ENCODE data around the gene SUMO3. TPM values are rescaled to one million over a fixed set of nuclear protein-coding genes. Genes with fewer than 3 reads are reported as not detected.

The SUMO3 gene
- total RNA-seq, 1 experiment from 2014 or later: 70.3 TPM

DNA sequence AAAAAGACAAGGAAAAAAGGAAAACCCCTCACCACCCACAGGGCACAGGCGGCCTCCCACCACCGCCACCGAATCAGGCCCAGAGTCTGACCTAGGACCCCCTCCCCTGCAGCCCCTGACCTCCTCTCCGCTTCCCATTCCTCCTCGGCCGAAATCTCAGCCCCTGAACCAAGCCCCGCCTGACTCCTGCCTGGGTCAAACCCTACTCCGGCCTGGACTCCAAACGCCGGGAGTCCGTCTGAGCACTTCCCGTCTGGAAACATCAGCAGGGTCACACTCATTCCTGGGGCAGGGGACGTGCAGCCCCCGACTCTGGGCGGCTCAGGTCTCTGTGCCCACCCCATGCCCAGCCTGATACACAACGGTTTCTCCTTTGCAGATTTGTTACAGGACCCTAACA is 26.4 kb upstream of the SUMO3 start:
- Histone ChIP-seq H3K4me1 (ENCODE audit: low read length) (no peaks in the 10 kb centered on the region), H2AFZ (ENCODE audit: low read length) (no peak overlapping the region), H3K27ac (ENCODE audit: low read length) (no peak overlapping the region), H3K4me2 (ENCODE audit: low read depth, low read length, poor library complexity, severe bottlenecking) (no peak overlapping the region), H4K20me1 (ENCODE audit: insufficient read depth, low read depth, low read length) (no peaks in the 10 kb centered on the region), H3K79me2 (ENCODE audit: low read length) (no peaks in the 10 kb centered on the region), H3K27me3 (ENCODE audit: low read length) (no peaks in the 10 kb centered on the region), H3K36me3 (ENCODE audit: insufficient read depth, low read length) (peaks cover under 1% of the 10 kb centered on the region; the same call in 1 of the 2 replicates), H3K9me3 (ENCODE audit: low read length) (no peaks in the 10 kb centered on the region), H3K4me3 (ENCODE audit: low read length) (no peak overlapping the region), H3K9ac (ENCODE audit: low read length) (no peak overlapping the region), H3K9me2 (replicated peaks; ENCODE audit: insufficient read depth, low read length) (no peaks in the 10 kb centered on the region)
- DNase-seq: no peak

DNA sequence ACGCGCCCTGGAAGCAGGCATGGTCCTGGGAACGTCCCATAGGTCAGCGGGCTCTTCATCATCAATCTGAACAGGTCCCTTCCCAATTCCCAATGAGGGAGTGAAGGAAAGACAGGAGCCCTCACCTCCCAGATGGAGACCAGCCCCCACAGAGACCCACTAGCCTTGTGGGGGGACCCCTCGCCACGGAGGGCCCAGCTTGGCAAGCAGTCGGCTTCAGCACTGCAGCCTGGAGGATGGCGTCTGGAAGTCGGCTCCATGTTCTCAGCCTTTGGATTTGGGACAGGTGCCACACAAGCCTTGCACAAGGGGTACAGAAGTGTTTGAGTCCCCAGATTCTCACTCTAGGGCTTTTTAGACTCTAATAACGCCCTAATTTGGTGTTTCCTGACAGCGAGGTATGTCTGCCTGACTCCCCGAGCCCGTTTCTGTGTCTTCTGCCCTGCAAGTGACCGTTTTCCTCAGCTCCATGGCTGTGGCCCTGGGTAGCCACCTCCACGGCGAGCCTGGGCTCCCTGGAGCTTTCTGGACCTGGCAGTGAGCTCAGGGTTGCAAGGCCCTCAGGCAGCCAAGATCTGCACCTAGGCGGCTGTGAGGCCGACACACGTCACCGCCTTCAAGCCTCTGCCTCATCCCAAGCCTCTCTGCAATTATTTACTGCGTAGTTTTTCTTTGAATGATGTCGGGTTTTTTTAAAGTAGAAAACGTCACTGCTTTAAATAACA is 25.0 kb upstream of the SUMO3 start:
- H3K4me2 ChIP-seq (ENCODE audit: low read depth, low read length, poor library complexity, severe bottlenecking): no peak overlapping the region
- H3K9me3 ChIP-seq (ENCODE audit: low read length): no peaks in the 10 kb centered on the region

DNA sequence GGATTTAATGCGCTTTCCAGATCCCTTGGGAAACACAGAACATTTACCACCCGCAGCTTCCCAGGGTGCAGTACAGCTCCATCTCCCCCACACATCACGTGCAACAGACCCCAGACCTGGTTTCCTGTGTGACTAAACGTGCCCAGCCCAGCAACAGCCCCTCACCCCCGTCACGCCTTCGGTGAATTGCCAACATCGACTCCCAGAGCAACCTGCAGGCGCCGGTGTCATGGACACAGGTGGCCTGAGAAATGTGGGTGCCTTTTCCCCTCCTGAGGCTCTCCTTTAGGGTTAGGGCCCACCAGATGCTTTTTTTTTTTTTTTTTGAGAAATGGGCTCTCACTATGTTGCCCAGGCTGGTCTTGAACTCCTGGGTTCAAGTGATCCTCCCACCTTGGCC is 24.2 kb upstream of the SUMO3 start:
- H2AFZ ChIP-seq (ENCODE audit: low read length): no peak overlapping the region
- H4K20me1 ChIP-seq (ENCODE audit: insufficient read depth, low read depth, low read length): no peaks in the 10 kb centered on the region
- no peaks in the 10 kb centered on the region for H3K27me3 ChIP-seq (ENCODE audit: low read length)
- no peaks in the 10 kb centered on the region for H3K79me2 ChIP-seq (ENCODE audit: low read length)
- DNase-seq: no peak
- H3K36me3 ChIP-seq (ENCODE audit: insufficient read depth, low read length): no peaks in the 10 kb centered on the region
- no peak overlapping the region for H3K4me2 ChIP-seq (ENCODE audit: low read depth, low read length, poor library complexity, severe bottlenecking)
- no peak overlapping the region for H3K4me3 ChIP-seq (ENCODE audit: low read length)
- no peaks in the 10 kb centered on the region for H3K9me3 ChIP-seq (ENCODE audit: low read length)
- no peak overlapping the region for H3K27ac ChIP-seq (ENCODE audit: low read length)
- no peaks in the 10 kb centered on the region for H3K4me1 ChIP-seq (ENCODE audit: low read length)
- H3K9ac ChIP-seq (ENCODE audit: low read length): no peak overlapping the region
- H3K9me2 ChIP-seq (replicated peaks; ENCODE audit: insufficient read depth, low read length): no peaks in the 10 kb centered on the region

More for the DNA sequence above, 25.0 kb upstream of the SUMO3 start:
- Histone ChIP-seq H3K4me3 (ENCODE audit: low read length) (no peak overlapping the region), H3K27ac (ENCODE audit: low read length) (no peak overlapping the region), H3K4me1 (ENCODE audit: low read length) (no peaks in the 10 kb centered on the region), H3K36me3 (ENCODE audit: insufficient read depth, low read length) (no peaks in the 10 kb centered on the region), H3K79me2 (ENCODE audit: low read length) (no peaks in the 10 kb centered on the region), H4K20me1 (ENCODE audit: insufficient read depth, low read depth, low read length) (no peaks in the 10 kb centered on the region), H2AFZ (ENCODE audit: low read length) (no peak overlapping the region), H3K9me2 (replicated peaks; ENCODE audit: insufficient read depth, low read length) (no peaks in the 10 kb centered on the region), H3K9ac (ENCODE audit: low read length) (no peak overlapping the region), H3K27me3 (ENCODE audit: low read length) (no peaks in the 10 kb centered on the region)
- no peak for DNase-seq

DNA sequence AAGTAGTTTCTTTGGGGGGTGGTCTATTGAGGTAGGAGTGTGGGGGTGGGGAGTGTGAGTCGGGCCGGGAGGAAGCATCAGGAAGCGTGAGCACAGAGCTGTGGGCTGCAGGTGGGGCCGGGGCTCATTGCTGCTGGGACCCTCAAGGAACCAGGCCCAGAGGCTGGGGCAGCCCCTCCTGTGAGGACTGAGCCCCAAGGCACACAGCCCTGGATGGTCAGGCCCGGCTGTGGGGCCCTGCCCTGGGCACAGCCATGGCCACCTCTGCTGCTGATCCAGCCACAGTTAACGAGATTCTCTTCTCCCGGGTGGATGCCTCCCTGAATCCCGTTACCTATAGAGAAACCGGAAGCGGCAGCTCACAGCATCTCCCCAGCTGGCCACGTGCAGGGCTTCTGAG is 22.9 kb upstream of the SUMO3 start:
- Histone ChIP-seq H3K9ac (ENCODE audit: low read length) (no peak overlapping the region), H3K36me3 (ENCODE audit: insufficient read depth, low read length) (no peaks in the 10 kb centered on the region), H3K27ac (ENCODE audit: low read length) (no peak overlapping the region), H3K4me3 (ENCODE audit: low read length) (no peak overlapping the region), H4K20me1 (ENCODE audit: insufficient read depth, low read depth, low read length) (no peaks in the 10 kb centered on the region), H3K9me2 (replicated peaks; ENCODE audit: insufficient read depth, low read length) (no peaks in the 10 kb centered on the region), H3K79me2 (ENCODE audit: low read length) (no peaks in the 10 kb centered on the region), H3K4me2 (ENCODE audit: low read depth, low read length, poor library complexity, severe bottlenecking) (no peak overlapping the region), H3K4me1 (ENCODE audit: low read length) (no peaks in the 10 kb centered on the region), H3K9me3 (ENCODE audit: low read length) (no peaks in the 10 kb centered on the region), H3K27me3 (ENCODE audit: low read length) (no peaks in the 10 kb centered on the region), H2AFZ (ENCODE audit: low read length) (no peak overlapping the region)
- no peak for DNase-seq

DNA sequence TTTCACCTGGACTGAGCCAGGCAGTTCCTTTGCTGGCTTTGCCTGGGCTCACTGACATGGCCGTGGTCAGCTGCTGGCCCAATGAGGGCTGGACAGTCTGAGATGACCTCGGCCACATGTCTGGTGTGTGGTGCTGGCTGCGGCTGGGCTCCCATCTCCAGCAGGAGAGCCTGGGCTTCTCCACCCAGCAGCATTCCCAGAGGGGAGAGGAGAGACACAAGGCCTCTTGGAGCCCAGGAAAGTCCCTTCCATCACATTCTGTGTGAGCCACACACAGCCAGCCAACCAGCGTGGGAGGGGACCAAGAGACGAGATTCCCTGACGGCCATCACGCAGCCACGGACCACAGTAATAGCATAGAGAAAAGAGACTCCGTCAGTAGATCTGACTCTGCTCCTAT is 21.1 kb upstream of the SUMO3 start:
- no peaks in the 10 kb centered on the region for H3K79me2 ChIP-seq (ENCODE audit: low read length)
- H3K4me2 ChIP-seq (ENCODE audit: low read depth, low read length, poor library complexity, severe bottlenecking): no peak overlapping the region
- no peak overlapping the region for H3K27ac ChIP-seq (ENCODE audit: low read length)
- H3K27me3 ChIP-seq (ENCODE audit: low read length): no peaks in the 10 kb centered on the region
- H3K9me2 ChIP-seq (replicated peaks; ENCODE audit: insufficient read depth, low read length): no peaks in the 10 kb centered on the region
- no peak overlapping the region for H2AFZ ChIP-seq (ENCODE audit: low read length)
- no peak overlapping the region for H3K9ac ChIP-seq (ENCODE audit: low read length)
- H3K4me1 ChIP-seq (ENCODE audit: low read length): no peaks in the 10 kb centered on the region
- no peak overlapping the region for H3K4me3 ChIP-seq (ENCODE audit: low read length)
- no peaks in the 10 kb centered on the region for H3K9me3 ChIP-seq (ENCODE audit: low read length)
- DNase-seq: no peak
- no peaks in the 10 kb centered on the region for H3K36me3 ChIP-seq (ENCODE audit: insufficient read depth, low read length)
- no peaks in the 10 kb centered on the region for H4K20me1 ChIP-seq (ENCODE audit: insufficient read depth, low read depth, low read length)

DNA sequence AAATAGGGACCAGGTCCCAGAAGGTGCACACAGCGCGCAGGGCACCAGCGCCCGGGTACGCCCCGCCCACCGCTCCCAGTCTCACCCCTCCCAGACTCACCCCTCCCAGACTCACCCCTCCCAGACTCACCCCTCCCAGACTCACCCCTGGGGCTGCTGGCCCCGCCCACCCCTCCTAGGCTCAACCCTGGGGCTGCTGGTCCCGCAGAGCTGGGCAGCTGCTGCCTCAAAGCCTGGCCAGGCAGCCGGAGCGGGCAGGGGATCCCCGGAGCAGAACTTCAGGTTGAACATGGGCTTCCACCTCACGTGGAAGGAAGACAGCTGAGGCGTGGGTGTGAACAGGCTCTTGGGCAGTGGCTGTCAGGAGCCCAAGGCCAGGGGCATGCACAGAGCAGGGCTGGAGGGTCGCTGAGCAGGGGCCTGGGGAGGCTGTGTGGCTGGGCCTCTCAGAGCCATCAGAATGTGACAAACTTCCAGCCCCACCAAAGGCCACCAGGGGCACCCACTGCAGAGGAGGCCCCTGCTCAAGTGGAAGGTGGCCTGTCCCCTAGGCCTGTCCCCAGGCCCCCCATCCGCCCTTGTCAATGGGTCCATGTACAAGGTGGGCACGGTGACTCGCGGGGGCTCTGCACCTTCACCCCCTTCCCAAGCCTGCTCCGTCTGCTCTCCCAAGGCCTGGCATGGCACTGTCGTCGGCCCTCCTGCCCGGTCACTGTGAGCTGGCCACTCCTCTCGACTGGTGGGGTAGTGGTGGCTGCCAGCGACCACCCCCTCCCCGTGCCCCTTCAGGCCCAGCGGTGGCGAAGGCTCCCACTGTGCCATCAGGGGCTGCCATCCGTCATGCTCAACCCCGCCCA is 20.4 kb upstream of the SUMO3 start:
- no peaks in the 10 kb centered on the region for H3K9me3 ChIP-seq (ENCODE audit: low read length)
- no peak overlapping the region for H3K27ac ChIP-seq (ENCODE audit: low read length)
- H3K79me2 ChIP-seq (ENCODE audit: low read length): no peaks in the 10 kb centered on the region
- no peaks in the 10 kb centered on the region for H4K20me1 ChIP-seq (ENCODE audit: insufficient read depth, low read depth, low read length)
- H2AFZ ChIP-seq (ENCODE audit: low read length): no peak overlapping the region
- no peak for DNase-seq
- H3K9ac ChIP-seq (ENCODE audit: low read length): no peak overlapping the region
- no peaks in the 10 kb centered on the region for H3K9me2 ChIP-seq (replicated peaks; ENCODE audit: insufficient read depth, low read length)
- H3K4me2 ChIP-seq (ENCODE audit: low read depth, low read length, poor library complexity, severe bottlenecking): no peak overlapping the region
- no peaks in the 10 kb centered on the region for H3K36me3 ChIP-seq (ENCODE audit: insufficient read depth, low read length)
- H3K27me3 ChIP-seq (ENCODE audit: low read length): no peaks in the 10 kb centered on the region
- no peaks in the 10 kb centered on the region for H3K4me1 ChIP-seq (ENCODE audit: low read length)
- no peak overlapping the region for H3K4me3 ChIP-seq (ENCODE audit: low read length)

DNA sequence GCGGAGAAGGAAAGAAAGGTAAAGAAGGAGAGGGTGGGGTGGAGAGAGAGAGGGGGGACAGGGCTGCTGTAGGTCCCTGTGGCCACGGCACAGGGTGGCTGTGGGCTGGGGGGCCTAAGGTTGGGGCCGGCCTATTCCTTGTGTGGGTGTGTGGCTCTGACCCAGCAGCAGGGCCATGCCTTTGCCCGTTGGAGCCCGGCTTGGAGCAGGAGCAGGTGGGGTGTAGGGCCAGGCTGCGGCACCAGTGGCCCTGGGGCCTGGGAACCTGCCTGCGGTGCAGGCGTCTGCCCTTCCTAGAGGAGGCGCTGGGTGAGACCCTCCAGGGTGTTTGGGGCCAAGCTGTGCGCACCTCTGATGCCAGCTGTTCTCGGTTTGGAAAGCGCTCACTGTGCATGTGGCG is 19.7 kb upstream of the SUMO3 start:
- DNase-seq: no peak
- Histone ChIP-seq H3K4me2 (ENCODE audit: low read depth, low read length, poor library complexity, severe bottlenecking) (no peak overlapping the region), H3K36me3 (ENCODE audit: insufficient read depth, low read length) (no peaks in the 10 kb centered on the region), H2AFZ (ENCODE audit: low read length) (no peak overlapping the region), H3K9ac (ENCODE audit: low read length) (no peak overlapping the region), H3K79me2 (ENCODE audit: low read length) (no peaks in the 10 kb centered on the region), H3K4me1 (ENCODE audit: low read length) (no peaks in the 10 kb centered on the region), H3K27me3 (ENCODE audit: low read length) (no peaks in the 10 kb centered on the region), H3K4me3 (ENCODE audit: low read length) (no peak overlapping the region), H3K27ac (ENCODE audit: low read length) (no peak overlapping the region), H3K9me3 (ENCODE audit: low read length) (no peaks in the 10 kb centered on the region), H3K9me2 (replicated peaks; ENCODE audit: insufficient read depth, low read length) (no peaks in the 10 kb centered on the region), H4K20me1 (ENCODE audit: insufficient read depth, low read depth, low read length) (no peaks in the 10 kb centered on the region)

DNA sequence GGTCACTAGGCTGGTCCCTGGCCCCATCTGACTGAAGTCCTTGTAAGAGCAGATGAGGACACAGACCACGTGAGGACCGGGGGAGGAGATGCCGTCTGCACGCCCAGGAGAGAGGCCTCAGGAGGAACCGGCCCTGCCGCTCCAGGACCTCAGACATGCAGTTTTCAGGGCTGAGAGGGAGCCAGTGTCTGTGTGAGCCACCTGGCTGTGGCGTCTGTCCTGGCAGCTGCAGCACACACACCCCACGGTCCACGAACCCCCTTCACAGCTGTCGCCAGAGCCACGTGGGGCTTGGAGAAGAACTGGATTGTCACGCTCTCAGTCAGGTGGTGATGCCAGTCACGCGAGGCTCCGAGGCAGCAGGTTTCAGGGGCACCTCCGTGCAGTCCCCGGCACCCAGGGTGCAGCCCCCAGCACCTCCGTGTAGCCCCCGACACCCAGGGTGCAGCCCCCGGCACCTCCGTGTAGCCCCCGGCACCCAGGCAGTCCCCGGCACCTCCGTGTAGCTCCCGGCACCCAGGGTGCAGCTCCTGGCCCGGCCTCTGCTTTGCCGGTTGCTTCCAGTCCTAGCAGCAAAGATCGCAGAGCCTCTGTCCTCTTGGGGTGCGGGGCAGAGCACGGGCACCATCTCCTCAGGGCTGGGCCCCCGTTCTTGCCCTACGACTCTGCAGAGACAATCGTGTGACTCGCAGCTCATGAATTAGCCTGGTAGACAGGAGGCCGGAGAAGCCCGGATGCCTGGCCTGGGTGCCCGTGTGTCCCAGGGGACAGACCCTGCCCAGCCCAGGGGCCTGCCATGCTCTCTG is 19.0 kb upstream of the SUMO3 start:
- Histone ChIP-seq H3K4me2 (ENCODE audit: low read depth, low read length, poor library complexity, severe bottlenecking) (no peak overlapping the region), H3K9ac (ENCODE audit: low read length) (no peak overlapping the region), H3K4me1 (ENCODE audit: low read length) (no peaks in the 10 kb centered on the region)

More for the DNA sequence above, 19.0 kb upstream of the SUMO3 start:
- H3K9me2 ChIP-seq (replicated peaks; ENCODE audit: insufficient read depth, low read length): no peaks in the 10 kb centered on the region
- H3K27ac ChIP-seq (ENCODE audit: low read length): no peak overlapping the region
- no peaks in the 10 kb centered on the region for H4K20me1 ChIP-seq (ENCODE audit: insufficient read depth, low read depth, low read length)
- no peaks in the 10 kb centered on the region for H3K9me3 ChIP-seq (ENCODE audit: low read length)
- no peak overlapping the region for H2AFZ ChIP-seq (ENCODE audit: low read length)
- H3K27me3 ChIP-seq (ENCODE audit: low read length): no peaks in the 10 kb centered on the region
- H3K36me3 ChIP-seq (ENCODE audit: insufficient read depth, low read length): no peaks in the 10 kb centered on the region
- peak; percentile 57 for DNase-seq
- H3K79me2 ChIP-seq (ENCODE audit: low read length): no peaks in the 10 kb centered on the region
- H3K4me3 ChIP-seq (ENCODE audit: low read length): no peak overlapping the region

Measured in Karpas-422 (cell line).